ENCODE data around the gene TNS2.

TNS2 gene

DNA sequence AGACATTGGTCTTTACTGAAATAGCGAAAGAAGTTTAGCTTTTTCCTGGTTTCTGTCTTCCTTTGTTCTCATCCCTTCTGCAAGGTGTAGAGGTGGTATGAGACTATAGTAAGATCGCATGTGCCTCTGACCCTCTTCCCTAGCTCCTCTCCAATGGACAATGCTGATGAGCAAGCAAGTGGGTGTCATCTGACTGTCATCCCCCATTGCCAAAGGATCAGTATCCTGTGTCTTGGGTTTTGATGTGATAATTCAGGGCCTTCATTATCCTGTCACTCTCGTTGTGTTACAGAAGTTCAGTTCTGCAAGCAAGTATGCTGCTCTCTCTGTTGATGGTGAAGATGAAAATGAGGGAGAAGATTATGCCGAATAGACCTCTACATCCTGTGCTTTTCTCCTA, 10.0 kb upstream of the TNS2 start:
- no peaks in the 10 kb centered on the region for H3K27me3 ChIP-seq (ENCODE audit: control insufficient read depth in 5 of 5, insufficient read depth in 4 of 5, low read length in 5 of 5)
- no peaks in the 10 kb centered on the region for H3K9me3 ChIP-seq (ENCODE audit: control insufficient read depth in 5 of 5, low read length in 5 of 5)
- no peak overlapping the region for H3K9ac ChIP-seq (ENCODE audit: low read length in 5 of 5)
- peaks cover 11 to 40% (median 35%) of the 10 kb centered on the region in 5 donors for H3K4me1 ChIP-seq (ENCODE audit: control insufficient read depth in 5 of 5, insufficient read depth in 5 of 5, low read length in 5 of 5)
- H3K36me3 ChIP-seq (ENCODE audit: control insufficient read depth in 5 of 5, insufficient read depth in 5 of 5, low read length in 5 of 5), result peaks cover 24 to 49% (median 37%) of the 10 kb centered on the region in 5 donors
- H3K4me3 ChIP-seq (ENCODE audit: low read depth in 1 of 5, low read length in 5 of 5), result no peak overlapping the region
- H3K27ac ChIP-seq (ENCODE audit: low read depth, low read length), result peak overlapping the region; percentile 85

DNA sequence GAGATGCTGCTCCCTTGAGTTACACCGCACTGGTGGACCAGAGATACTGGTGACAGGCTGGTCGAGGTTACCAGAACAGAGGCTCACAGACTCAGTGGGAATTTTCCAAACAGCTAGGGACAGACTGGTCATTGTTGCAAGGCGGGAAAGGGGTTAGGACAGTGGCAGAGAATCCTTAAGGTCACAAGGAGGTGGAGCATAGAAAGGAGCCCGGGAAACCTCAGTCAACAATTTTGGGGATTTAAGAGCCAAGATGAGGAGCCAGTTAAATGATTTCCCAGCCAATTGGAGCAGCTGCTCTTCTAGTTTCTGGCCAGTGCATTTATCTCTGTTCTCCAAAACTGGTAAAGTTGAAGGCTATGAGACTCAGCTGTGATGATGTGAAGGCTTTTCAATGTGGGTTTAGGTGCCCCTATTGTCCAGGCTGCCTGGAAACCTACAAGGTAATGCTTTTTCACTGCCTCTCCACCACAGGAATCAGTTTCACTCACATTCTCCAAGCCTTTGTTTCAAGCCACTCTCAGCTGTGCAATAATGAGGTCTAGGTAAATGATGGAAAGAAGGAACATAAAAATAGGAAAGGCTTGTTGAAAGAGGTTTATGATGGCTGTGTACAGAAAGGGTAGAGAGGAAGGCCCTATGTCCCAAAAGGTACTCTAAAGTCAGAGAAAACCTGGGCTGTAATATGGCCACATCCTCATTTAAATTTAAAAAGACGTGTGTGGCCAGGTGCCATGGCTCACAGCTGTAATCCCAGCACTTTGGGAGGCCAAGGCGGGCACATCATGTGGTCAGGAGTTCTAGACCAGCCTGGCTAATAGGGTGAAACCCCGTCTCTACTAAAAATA, 7.0 kb upstream of the TNS2 start:
- peaks cover 16 to 57% (median 51%) of the 10 kb centered on the region in 5 donors for H3K4me1 ChIP-seq (ENCODE audit: control insufficient read depth in 5 of 5, insufficient read depth in 5 of 5, low read length in 5 of 5)
- H3K4me3 ChIP-seq (ENCODE audit: low read depth in 1 of 5, low read length in 5 of 5), result no peak overlapping the region
- peak overlapping the region; percentile 97 for H3K27ac ChIP-seq (ENCODE audit: low read depth, low read length)
- peaks cover 10 to 24% (median 14%) of the 10 kb centered on the region in 5 donors for H3K36me3 ChIP-seq (ENCODE audit: control insufficient read depth in 5 of 5, insufficient read depth in 5 of 5, low read length in 5 of 5)
- no peaks in the 10 kb centered on the region for H3K9me3 ChIP-seq (ENCODE audit: control insufficient read depth in 5 of 5, low read length in 5 of 5)
- no peak overlapping the region for H3K9ac ChIP-seq (ENCODE audit: low read length in 5 of 5)
- H3K27me3 ChIP-seq (ENCODE audit: control insufficient read depth in 5 of 5, insufficient read depth in 4 of 5, low read length in 5 of 5), result no peaks in the 10 kb centered on the region

DNA sequence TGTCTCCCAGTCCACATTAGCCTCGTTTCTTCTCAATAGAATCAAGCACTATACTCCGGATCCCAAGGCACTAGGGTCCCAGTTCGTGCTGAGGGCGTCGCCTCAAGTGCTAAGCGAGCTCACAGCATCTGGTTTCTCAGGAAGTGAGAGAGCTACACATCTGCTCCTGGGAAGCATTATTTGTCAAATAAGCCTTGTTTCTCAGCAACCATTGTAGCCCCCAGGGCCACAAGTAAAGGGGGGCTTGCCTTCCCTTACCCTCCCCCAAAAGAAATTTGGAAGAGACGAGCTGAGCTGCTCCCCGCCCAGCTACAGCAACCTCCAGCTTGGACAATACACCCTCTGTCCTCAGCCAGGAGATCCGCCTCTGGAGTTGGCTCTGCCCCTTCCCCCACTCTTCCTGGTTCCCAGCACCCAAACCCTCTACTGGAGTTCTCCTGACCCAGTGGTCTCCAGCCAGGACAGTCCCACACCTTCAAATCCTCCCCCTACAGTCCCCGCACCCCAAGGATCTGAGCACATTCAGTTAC, 5.7 kb upstream of the TNS2 start:
- H3K9me3 ChIP-seq (ENCODE audit: control insufficient read depth in 5 of 5, low read length in 5 of 5), result no peaks in the 10 kb centered on the region
- H3K27me3 ChIP-seq (ENCODE audit: control insufficient read depth in 5 of 5, insufficient read depth in 4 of 5, low read length in 5 of 5), result no peaks in the 10 kb centered on the region
- H3K9ac ChIP-seq (ENCODE audit: low read length in 5 of 5), result no peak overlapping the region
- peak overlapping the region in 2 of 5 donors; percentile 29 to 37 for H3K4me3 ChIP-seq (ENCODE audit: low read depth in 1 of 5, low read length in 5 of 5)
- H3K27ac ChIP-seq (ENCODE audit: low read depth, low read length), result peak overlapping the region; percentile 97
- H3K4me1 ChIP-seq (ENCODE audit: control insufficient read depth in 5 of 5, insufficient read depth in 5 of 5, low read length in 5 of 5), result peaks cover 18 to 59% (median 54%) of the 10 kb centered on the region in 5 donors
- peaks cover 4 to 14% (median 8%) of the 10 kb centered on the region in 5 donors for H3K36me3 ChIP-seq (ENCODE audit: control insufficient read depth in 5 of 5, insufficient read depth in 5 of 5, low read length in 5 of 5)

DNA sequence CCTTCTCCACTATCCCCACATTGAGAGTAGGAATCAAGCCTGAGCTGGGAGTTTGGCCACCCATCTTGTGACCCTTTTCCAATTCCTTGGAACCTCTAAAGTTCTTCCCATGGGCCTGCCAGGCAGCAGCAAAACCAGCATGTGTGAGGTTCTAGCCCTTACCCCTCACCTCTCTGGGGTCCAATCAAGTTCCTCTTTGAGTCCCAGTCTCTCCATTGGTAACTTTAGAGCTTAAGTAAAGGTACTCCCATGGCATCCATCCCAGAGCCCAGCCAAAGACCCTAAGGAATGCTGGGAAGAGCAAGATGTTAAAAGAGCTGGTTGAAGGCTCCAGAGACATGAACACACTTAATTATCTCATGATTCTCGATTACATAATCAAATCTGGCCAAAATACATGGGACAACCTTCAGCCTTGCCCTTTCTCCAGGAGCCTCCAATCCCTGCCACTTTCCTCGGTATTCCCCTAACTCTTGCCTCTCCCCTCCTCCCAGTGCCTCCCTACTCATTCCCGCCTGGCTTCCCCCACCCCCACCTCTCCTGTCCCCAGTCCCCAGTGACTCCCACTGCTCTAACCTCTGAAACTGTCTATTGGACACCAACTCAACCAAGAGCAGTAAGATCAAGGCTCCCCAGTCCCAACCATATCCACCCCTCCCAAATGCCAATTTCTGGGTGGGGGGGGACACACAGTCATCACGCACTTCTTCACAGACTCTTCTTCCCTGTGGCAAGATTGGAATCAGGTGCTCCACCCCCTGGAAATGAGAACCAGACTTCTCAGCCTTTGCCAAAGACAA, 4.8 kb upstream of the TNS2 start:
- Histone ChIP-seq H3K4me3 (ENCODE audit: low read depth in 1 of 5, low read length in 5 of 5) (peak overlapping the region; percentile 91 to 99 (median 98)), H3K9me3 (ENCODE audit: control insufficient read depth in 5 of 5, low read length in 5 of 5) (no peaks in the 10 kb centered on the region), H3K36me3 (ENCODE audit: control insufficient read depth in 5 of 5, insufficient read depth in 5 of 5, low read length in 5 of 5) (peaks cover 0 to 5% (median 0%) of the 10 kb centered on the region in 5 donors), H3K9ac (ENCODE audit: low read length in 5 of 5) (peak overlapping the region in 4 of 5 donors; percentile 6 to 98 (median 66)), H3K27me3 (ENCODE audit: control insufficient read depth in 5 of 5, insufficient read depth in 4 of 5, low read length in 5 of 5) (peaks cover 0 to 2% (median 0%) of the 10 kb centered on the region in 5 donors), H3K27ac (ENCODE audit: low read depth, low read length) (peak overlapping the region; percentile 97), H3K4me1 (ENCODE audit: control insufficient read depth in 5 of 5, insufficient read depth in 5 of 5, low read length in 5 of 5) (peaks cover 20 to 63% (median 58%) of the 10 kb centered on the region in 5 donors)

DNA sequence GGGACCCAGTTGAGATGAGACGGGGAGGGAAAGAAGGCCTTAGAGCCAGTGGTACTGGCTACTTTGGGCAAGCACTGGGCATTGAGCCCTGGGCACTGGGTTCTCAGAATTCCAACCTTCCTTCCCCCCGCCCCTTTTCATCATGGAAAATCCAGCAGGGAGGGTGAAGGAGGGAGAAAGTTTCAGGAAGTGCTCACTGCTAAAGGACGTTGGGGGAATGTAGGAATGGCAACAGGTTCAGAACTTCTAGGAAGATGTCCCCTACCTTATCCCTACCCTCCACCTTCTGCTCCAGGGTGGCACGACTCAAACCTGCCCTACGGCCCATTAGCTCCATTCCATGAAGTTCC, 4.2 kb upstream of the TNS2 start:
- H3K27me3 ChIP-seq (ENCODE audit: control insufficient read depth in 5 of 5, insufficient read depth in 4 of 5, low read length in 5 of 5), result peaks cover 0 to 2% (median 0%) of the 10 kb centered on the region in 5 donors
- peaks cover 23 to 69% (median 64%) of the 10 kb centered on the region in 5 donors for H3K4me1 ChIP-seq (ENCODE audit: control insufficient read depth in 5 of 5, insufficient read depth in 5 of 5, low read length in 5 of 5)
- no peaks in the 10 kb centered on the region for H3K9me3 ChIP-seq (ENCODE audit: control insufficient read depth in 5 of 5, low read length in 5 of 5)
- peak overlapping the region; percentile 35 to 100 (median 97) for H3K9ac ChIP-seq (ENCODE audit: low read length in 5 of 5)
- peak overlapping the region; percentile 91 to 99 (median 98) for H3K4me3 ChIP-seq (ENCODE audit: low read depth in 1 of 5, low read length in 5 of 5)
- H3K36me3 ChIP-seq (ENCODE audit: control insufficient read depth in 5 of 5, insufficient read depth in 5 of 5, low read length in 5 of 5), result peaks cover 0 to 5% (median 0%) of the 10 kb centered on the region in 5 donors
- peak overlapping the region; percentile 97 for H3K27ac ChIP-seq (ENCODE audit: low read depth, low read length)

DNA sequence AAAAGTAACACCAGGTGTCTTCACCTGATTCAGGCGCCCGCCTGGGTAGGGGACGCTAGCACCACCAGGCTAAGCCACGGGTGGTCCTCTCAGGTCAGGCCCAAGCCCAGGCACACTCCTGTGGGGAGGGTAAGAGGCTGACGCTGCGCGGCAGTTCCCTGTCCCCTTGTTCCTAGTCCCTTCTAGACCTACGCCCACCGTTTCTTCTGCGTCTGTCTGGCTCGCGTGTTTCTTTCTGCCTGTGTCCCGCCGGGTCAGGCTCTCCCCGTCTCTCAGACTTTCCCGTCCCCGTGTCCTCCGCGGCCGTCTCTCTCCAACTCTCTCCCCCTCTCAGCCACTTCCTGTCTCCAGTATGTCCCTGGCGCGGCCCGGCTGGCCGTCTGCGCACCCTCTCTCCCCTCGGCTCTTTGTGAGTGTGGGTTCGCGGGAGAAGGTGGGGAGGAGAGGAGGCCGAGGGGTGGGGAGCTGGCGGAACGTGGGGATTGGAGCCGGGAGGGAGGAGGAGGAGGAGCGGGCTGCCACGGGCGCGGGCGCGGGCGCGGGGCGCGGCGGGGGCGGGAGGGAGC, 3.1 kb upstream of the TNS2 start:
- Histone ChIP-seq H3K4me1 (ENCODE audit: control insufficient read depth in 5 of 5, insufficient read depth in 5 of 5, low read length in 5 of 5) (peaks cover 31 to 79% (median 75%) of the 10 kb centered on the region in 5 donors), H3K9ac (ENCODE audit: low read length in 5 of 5) (peak overlapping the region; percentile 86 to 100 (median 97)), H3K4me3 (ENCODE audit: low read depth in 1 of 5, low read length in 5 of 5) (peak overlapping the region; percentile 91 to 99 (median 98))

DNA sequence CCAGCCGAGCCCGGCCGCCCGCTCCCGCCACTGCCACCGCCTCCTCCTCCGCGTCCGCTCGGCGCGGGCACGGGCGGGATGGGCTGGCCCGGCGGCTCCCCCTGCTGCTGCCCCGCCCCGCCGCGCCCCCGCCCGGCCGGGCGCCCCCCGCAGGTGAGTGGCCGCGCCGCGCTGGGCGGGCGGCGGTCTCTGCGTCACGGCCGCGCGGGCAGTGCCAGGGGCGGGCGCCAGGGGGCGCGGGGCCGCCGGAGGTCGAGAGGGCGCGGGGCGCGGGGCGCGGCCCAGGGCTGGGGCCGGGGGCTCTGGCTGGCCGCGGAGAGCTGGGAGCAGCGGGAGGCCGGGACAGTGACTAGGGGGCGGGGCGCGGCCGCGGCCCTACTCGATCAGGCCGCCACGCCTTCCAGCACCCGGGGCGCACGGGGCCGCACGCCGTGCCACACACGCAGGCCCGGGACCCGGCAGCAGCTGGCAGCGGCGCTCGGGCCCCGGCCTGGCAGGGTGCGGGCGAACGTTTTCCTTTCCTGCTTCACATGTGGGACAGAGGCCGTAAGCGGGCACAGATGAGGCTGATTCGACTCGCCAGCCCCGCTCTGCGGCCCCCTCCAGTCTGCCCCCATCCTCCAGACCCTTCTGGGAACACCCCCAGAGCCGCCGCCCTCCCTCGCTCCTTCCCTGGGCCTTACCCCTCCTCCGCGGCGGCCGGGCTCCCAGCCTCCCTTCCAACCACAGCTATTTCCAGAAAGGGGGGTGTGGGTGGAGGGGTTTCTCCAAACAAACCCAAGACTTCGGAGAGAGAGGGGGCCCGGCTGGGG, 2.4 kb upstream of the TNS2 start:
- Histone ChIP-seq H3K9me3 (ENCODE audit: control insufficient read depth in 5 of 5, low read length in 5 of 5) (no peaks in the 10 kb centered on the region), H3K36me3 (ENCODE audit: control insufficient read depth in 5 of 5, insufficient read depth in 5 of 5, low read length in 5 of 5) (peaks cover 0 to 11% (median 9%) of the 10 kb centered on the region in 5 donors), H3K9ac (ENCODE audit: low read length in 5 of 5) (peak overlapping the region in 4 of 5 donors; percentile 93 to 100 (median 99)), H3K27ac (ENCODE audit: low read depth, low read length) (peak overlapping the region; percentile 99), H3K4me1 (ENCODE audit: control insufficient read depth in 5 of 5, insufficient read depth in 5 of 5, low read length in 5 of 5) (peaks cover 37 to 86% (median 82%) of the 10 kb centered on the region in 5 donors), H3K27me3 (ENCODE audit: control insufficient read depth in 5 of 5, insufficient read depth in 4 of 5, low read length in 5 of 5) (peaks cover 0 to 2% (median 0%) of the 10 kb centered on the region in 5 donors), H3K4me3 (ENCODE audit: low read depth in 1 of 5, low read length in 5 of 5) (peak overlapping the region; percentile 60 to 95 (median 89))

More for the DNA sequence above, 3.1 kb upstream of the TNS2 start:
- Histone ChIP-seq H3K36me3 (ENCODE audit: control insufficient read depth in 5 of 5, insufficient read depth in 5 of 5, low read length in 5 of 5) (peaks cover 0 to 5% (median 3%) of the 10 kb centered on the region in 5 donors), H3K9me3 (ENCODE audit: control insufficient read depth in 5 of 5, low read length in 5 of 5) (no peaks in the 10 kb centered on the region), H3K27me3 (ENCODE audit: control insufficient read depth in 5 of 5, insufficient read depth in 4 of 5, low read length in 5 of 5) (peaks cover 0 to 2% (median 0%) of the 10 kb centered on the region in 5 donors), H3K27ac (ENCODE audit: low read depth, low read length) (peak overlapping the region; percentile 97)

DNA sequence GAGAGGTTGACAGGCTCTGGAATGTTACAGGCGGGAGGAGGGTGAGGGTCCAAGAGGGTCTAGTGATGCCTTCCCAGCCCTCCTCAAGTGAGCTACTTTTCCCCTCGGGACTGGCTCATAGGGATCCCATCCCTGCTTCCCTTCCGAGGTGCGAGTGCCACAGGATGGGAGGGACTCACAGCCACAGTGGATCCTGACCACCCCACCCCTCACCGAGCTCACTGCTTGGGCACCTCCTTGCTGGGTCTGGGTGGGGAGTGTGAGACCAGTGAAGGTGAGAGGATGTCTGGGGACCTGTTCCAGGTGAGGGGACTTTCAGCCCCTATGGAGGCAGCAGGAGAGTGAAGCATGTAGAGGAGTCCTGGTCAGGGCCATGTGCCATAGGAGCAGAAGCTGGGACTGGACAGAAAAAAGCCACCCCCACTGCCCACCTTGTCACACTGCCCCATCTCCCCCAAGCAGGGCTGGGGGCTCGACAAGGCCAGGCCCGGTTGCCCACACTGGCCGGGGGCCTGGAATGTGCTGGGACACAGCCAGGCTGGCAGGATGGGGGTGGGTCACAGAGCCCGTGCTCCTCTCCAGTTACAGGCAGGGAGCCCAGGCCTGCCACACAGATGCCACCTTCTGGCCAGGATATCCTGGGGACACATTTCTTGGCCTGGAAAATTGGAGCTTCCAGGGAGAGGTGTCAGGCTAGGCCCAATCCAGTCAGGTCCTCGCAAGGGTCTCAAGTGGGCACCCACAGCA, 1.7 kb upstream of the TNS2 start:
- Histone ChIP-seq H3K9ac (ENCODE audit: low read length in 5 of 5) (peak overlapping the region; percentile 93 to 100 (median 99)), H3K27ac (ENCODE audit: low read depth, low read length) (peak overlapping the region; percentile 99)

More for the DNA sequence above, 1.7 kb upstream of the TNS2 start:
- peak overlapping the region; percentile 73 to 95 (median 91) for H3K4me3 ChIP-seq (ENCODE audit: low read depth in 1 of 5, low read length in 5 of 5)
- no peaks in the 10 kb centered on the region for H3K9me3 ChIP-seq (ENCODE audit: control insufficient read depth in 5 of 5, low read length in 5 of 5)
- H3K36me3 ChIP-seq (ENCODE audit: control insufficient read depth in 5 of 5, insufficient read depth in 5 of 5, low read length in 5 of 5), result peaks cover 0 to 12% (median 7%) of the 10 kb centered on the region in 5 donors
- peaks cover 0 to 2% (median 0%) of the 10 kb centered on the region in 5 donors for H3K27me3 ChIP-seq (ENCODE audit: control insufficient read depth in 5 of 5, insufficient read depth in 4 of 5, low read length in 5 of 5)
- H3K4me1 ChIP-seq (ENCODE audit: control insufficient read depth in 5 of 5, insufficient read depth in 5 of 5, low read length in 5 of 5), result peaks cover 37 to 90% (median 86%) of the 10 kb centered on the region in 5 donors
